Osteocyte (in vitro differentiated cells): ENCODE data around the gene CYTH1. TPM values are rescaled to one million over a fixed set of nuclear protein-coding genes. Genes with fewer than 3 reads are reported as not detected.

Experiments
- DNase-seq: peaks from one replicate; pipeline ENCODE4 v3.0.0; 2021; ENCODE audit warnings: mixed read lengths; ENCODE audit not compliant: unreplicated experiment; ENCODE audit errors: extremely low spot score
- H3K27ac Mint-ChIP-seq: one replicate; pipeline ENCODE4 v1.8.0; 2021; ENCODE audit warnings: mild to moderate bottlenecking, mixed read lengths; ENCODE audit not compliant: unreplicated experiment
- H3K27me3 Mint-ChIP-seq: one replicate; pipeline ENCODE4 v1.8.0; 2021; ENCODE audit warnings: mixed read lengths; ENCODE audit not compliant: unreplicated experiment
- H3K36me3 Mint-ChIP-seq: one replicate; pipeline ENCODE4 v1.8.0; 2021; ENCODE audit warnings: mixed read lengths; ENCODE audit not compliant: unreplicated experiment
- H3K4me1 Mint-ChIP-seq: one replicate; pipeline ENCODE4 v1.8.0; 2021; ENCODE audit warnings: mixed read lengths; ENCODE audit not compliant: unreplicated experiment
- H3K4me3 Mint-ChIP-seq: one replicate; pipeline ENCODE4 v1.8.0; 2021; ENCODE audit warnings: mild to moderate bottlenecking, moderate library complexity, mixed read lengths; ENCODE audit not compliant: unreplicated experiment
- H3K9me3 Mint-ChIP-seq: one replicate; pipeline ENCODE4 v1.8.0; 2021; ENCODE audit warnings: mixed read lengths; ENCODE audit not compliant: unreplicated experiment
- CTCF ChIP-seq: fragments of 200-600 bp; sonication (generic); IDR thresholded peaks from 2 replicates; pipeline ENCODE4 v1.5.0; 2021; ENCODE audit warnings: antibody characterized with exemption, mild to moderate bottlenecking, moderate library complexity
- total RNA-seq: library from RNA; stranded (reverse); gene quantifications from 2 replicates; pipeline ENCODE4 v1.2.1, GENCODE V29; 2021

The CYTH1 gene
- total RNA-seq, 1 donor from 2014 or later = 113 TPM

DNA sequence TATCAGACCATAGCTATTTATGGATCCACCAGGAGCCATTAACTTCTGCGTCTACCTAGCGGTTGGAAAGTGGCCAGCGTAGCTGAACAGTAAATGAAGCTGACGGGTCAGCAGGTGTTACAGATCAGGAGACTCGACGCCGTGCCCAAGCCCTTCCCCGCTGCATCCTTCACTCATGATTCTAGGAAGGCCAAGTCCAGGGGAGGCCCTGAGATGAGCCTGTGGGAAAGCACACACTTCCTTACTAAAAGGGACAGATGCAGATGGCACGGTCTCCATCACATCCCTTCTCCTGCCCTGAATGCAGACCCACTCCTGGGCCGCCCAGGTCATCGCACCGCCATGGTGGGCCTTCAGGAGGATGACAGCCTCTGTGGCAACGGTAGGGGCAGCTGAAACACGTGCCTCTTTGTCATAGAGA, 137.1 kb downstream of the CYTH1 start:
- DNase-seq = no peak
- H3K9me3 Mint-ChIP-seq = no peaks in the 10 kb centered on the region
- no peak overlapping the region for H3K27ac Mint-ChIP-seq
- H3K27me3 Mint-ChIP-seq = no peaks in the 10 kb centered on the region
- peaks cover 7% of the 10 kb centered on the region for H3K4me1 Mint-ChIP-seq
- no peak overlapping the region for H3K4me3 Mint-ChIP-seq
- H3K36me3 Mint-ChIP-seq = no peaks in the 10 kb centered on the region
- TF ChIP-seq CTCF = no peak

DNA sequence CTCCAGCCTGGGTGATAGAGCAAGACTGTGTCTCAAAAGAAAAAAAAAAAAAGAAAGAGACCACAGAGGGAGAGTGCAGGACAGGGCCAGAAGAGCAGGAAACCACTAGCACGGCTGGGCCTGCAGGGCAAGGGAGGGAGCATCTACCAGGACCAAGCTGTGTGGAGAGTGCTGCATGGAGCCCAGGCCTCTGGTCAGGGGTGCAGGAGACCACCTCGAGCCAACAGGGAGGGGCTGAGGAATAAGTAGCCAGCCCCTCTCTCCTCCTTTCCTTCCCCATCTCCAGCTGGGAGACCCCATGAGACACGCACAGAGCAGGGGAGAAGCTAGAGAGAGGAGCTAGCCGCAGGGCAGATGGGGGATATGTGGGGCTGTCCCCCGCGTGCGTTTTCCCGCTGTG, 137.8 kb downstream of the CYTH1 start:
- Mint-ChIP-seq H3K9me3 (no peaks in the 10 kb centered on the region), H3K27me3 (no peaks in the 10 kb centered on the region), H3K36me3 (no peaks in the 10 kb centered on the region), H3K4me1 (no peaks in the 10 kb centered on the region), H3K27ac (no peak overlapping the region), H3K4me3 (no peak overlapping the region)
- no peak for DNase-seq
- no peak for TF ChIP-seq CTCF

DNA sequence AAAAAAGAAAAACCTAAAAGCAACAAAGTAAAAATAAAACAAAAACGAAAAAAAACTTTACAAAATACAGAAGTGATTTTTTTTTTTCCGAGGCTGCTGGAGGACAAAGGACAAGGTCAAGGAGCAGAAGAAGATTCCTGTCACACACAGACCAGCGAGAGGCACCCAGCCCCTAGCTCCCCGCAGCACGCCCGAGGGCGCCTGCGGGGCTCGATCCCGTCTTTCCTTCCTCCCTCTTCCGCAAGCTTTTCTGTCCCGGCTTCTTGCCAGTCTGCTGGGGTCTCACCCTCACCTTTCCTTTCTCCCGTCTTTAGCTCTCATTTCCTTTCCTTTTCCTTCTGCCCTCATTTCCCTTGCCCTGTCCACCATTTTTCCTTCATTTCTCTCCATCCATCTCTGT, 138.7 kb downstream of the CYTH1 start:
- Mint-ChIP-seq H3K4me3 (no peak overlapping the region), H3K27me3 (no peaks in the 10 kb centered on the region), H3K27ac (no peak overlapping the region), H3K36me3 (no peaks in the 10 kb centered on the region), H3K4me1 (no peaks in the 10 kb centered on the region), H3K9me3 (no peaks in the 10 kb centered on the region)
- DNase-seq = no peak
- no peak for TF ChIP-seq CTCF

- H3K27ac Mint-ChIP-seq = no peak overlapping the region
- no peak for DNase-seq
- no peak overlapping the region for H3K4me3 Mint-ChIP-seq
- no peaks in the 10 kb centered on the region for H3K9me3 Mint-ChIP-seq
- no peaks in the 10 kb centered on the region for H3K4me1 Mint-ChIP-seq
- TF ChIP-seq CTCF = no peak
- H3K36me3 Mint-ChIP-seq = no peaks in the 10 kb centered on the region
- no peaks in the 10 kb centered on the region for H3K27me3 Mint-ChIP-seq
Observed at GRCh38 chr17:78642707-78643106, 139.4 kb downstream of the CYTH1 start.

GRCh38 chr17:78641666-78642065, 140.4 kb downstream of the CYTH1 start:
- H3K9me3 Mint-ChIP-seq = no peaks in the 10 kb centered on the region
- H3K27ac Mint-ChIP-seq = no peak overlapping the region
- no peaks in the 10 kb centered on the region for H3K27me3 Mint-ChIP-seq
- no peaks in the 10 kb centered on the region for H3K4me1 Mint-ChIP-seq
- no peaks in the 10 kb centered on the region for H3K36me3 Mint-ChIP-seq
- no peak for DNase-seq
- no peak overlapping the region for H3K4me3 Mint-ChIP-seq
- no peak for TF ChIP-seq CTCF
